GM23338 (cell line): ENCODE data around the gene NRXN2. TPM values are rescaled to one million over a fixed set of nuclear protein-coding genes. Genes with fewer than 3 reads are reported as not detected.

Experiments
- ATAC-seq: fragments of 200-7000 bp; cut with Tn5 transposase; 3 replicates; pipeline ENCODE4 v1.9.1; 2020
- DNase-seq: peaks from one replicate; pipeline ENCODE4 v3.0.0-alpha.2; 2015; ENCODE audit warnings: low spot score
- H2AFZ ChIP-seq: fragments of 200-600 bp; sonication (generic); 2 replicates; pipeline ENCODE4 v1.8.0; 2016; ENCODE audit warnings: antibody characterized with exemption, mild to moderate bottlenecking, moderate library complexity
- H3F3A ChIP-seq: fragments of 200-600 bp; sonication (generic); replicated peaks from 2 replicates; pipeline ENCODE4 v1.8.0; 2017; ENCODE audit warnings: antibody characterized with exemption, mixed run types, low read depth
- H3K27ac ChIP-seq: fragments of 200-600 bp; sonication (generic); 2 replicates; pipeline ENCODE4 v1.6.1; 2016; ENCODE audit warnings: low read depth
- H3K27me3 ChIP-seq: fragments of 200-600 bp; sonication (generic); 2 replicates; pipeline ENCODE4 v1.8.0; 2016; ENCODE audit warnings: mild to moderate bottlenecking, mixed run types, moderate library complexity; ENCODE audit not compliant: insufficient read depth
- H3K36me3 ChIP-seq: fragments of 200-600 bp; sonication (generic); 2 replicates; pipeline ENCODE4 v1.8.0; 2016; ENCODE audit warnings: mild to moderate bottlenecking; ENCODE audit not compliant: insufficient read depth
- H3K4me1 ChIP-seq: fragments of 200-600 bp; sonication (generic); 2 replicates; pipeline ENCODE4 v1.8.0; 2016; ENCODE audit warnings: mild to moderate bottlenecking, moderate library complexity; ENCODE audit not compliant: insufficient read depth
- H3K4me2 ChIP-seq: fragments of 200-600 bp; sonication (generic); 2 replicates; pipeline ENCODE4 v1.7.1; 2017; ENCODE audit warnings: mixed run types
- H3K4me3 ChIP-seq: fragments of 200-600 bp; sonication (generic); 2 replicates; pipeline ENCODE4 v1.6.1; 2016; ENCODE audit warnings: mixed run types
- H3K79me2 ChIP-seq: fragments of 200-600 bp; sonication (generic); replicated peaks from 2 replicates; pipeline ENCODE4 v1.8.0; 2017; ENCODE audit warnings: mild to moderate bottlenecking; ENCODE audit not compliant: insufficient read depth
- H3K9me2 ChIP-seq: fragments of 200-600 bp; sonication (generic); 2 replicates; pipeline ENCODE4 v1.8.0; 2017; ENCODE audit not compliant: insufficient read depth
- H4K20me1 ChIP-seq: fragments of 200-600 bp; sonication (generic); replicated peaks from 2 replicates; pipeline ENCODE4 v1.8.0; 2017; ENCODE audit warnings: mild to moderate bottlenecking; ENCODE audit not compliant: insufficient read depth
- H3K27ac Mint-ChIP-seq: 2 replicates; pipeline ENCODE4 v1.8.0; 2020; ENCODE audit warnings: inconsistent platforms, mild to moderate bottlenecking, moderate library complexity, mixed read lengths
- H3K27me3 Mint-ChIP-seq: 3 replicates; pipeline ENCODE4 v1.8.0; 2022; ENCODE audit warnings: low read depth, mild to moderate bottlenecking, moderate library complexity, mixed read lengths, inconsistent platforms; ENCODE audit not compliant: insufficient read depth, poor library complexity
- H3K36me3 Mint-ChIP-seq: 3 replicates; pipeline ENCODE4 v1.8.0; 2021; ENCODE audit warnings: low read depth, mild to moderate bottlenecking, inconsistent platforms, moderate library complexity, mixed read lengths
- H3K4me1 Mint-ChIP-seq: 3 replicates; pipeline ENCODE4 v1.8.0; 2020; ENCODE audit warnings: mild to moderate bottlenecking, inconsistent platforms, mixed read lengths
- H3K4me3 Mint-ChIP-seq: 3 replicates; pipeline ENCODE4 v1.8.0; 2021; ENCODE audit warnings: moderate library complexity, mild to moderate bottlenecking, inconsistent platforms, mixed read lengths
- H3K9me3 Mint-ChIP-seq: 3 replicates; pipeline ENCODE4 v1.8.0; 2020; ENCODE audit warnings: moderate library complexity, mild to moderate bottlenecking, inconsistent platforms, mixed read lengths
- CREB1 ChIP-seq: fragments of 250-450 bp; sonication (Bioruptor Pico); IDR thresholded peaks from 2 replicates; pipeline ENCODE4 v1.5.0; 2020; ENCODE audit warnings: low read depth, mild to moderate bottlenecking, moderate library complexity
- EZH2 ChIP-seq: fragments of 200-600 bp; sonication (generic); IDR thresholded peaks from one replicate; pipeline ENCODE4 v1.8.0; 2017; ENCODE audit warnings: antibody characterized with exemption, mild to moderate bottlenecking, low read depth; ENCODE audit not compliant: unreplicated experiment
- EZH2phosphoT487 ChIP-seq: fragments of 200-600 bp; sonication (generic); IDR thresholded peaks from one replicate; pipeline ENCODE4 v1.8.1; 2018; ENCODE audit warnings: antibody characterized with exemption; ENCODE audit not compliant: unreplicated experiment
- POLR2AphosphoS5 ChIP-seq: IDR thresholded peaks from 2 replicates; pipeline ENCODE4 v1.6.1; 2016; ENCODE audit warnings: antibody characterized with exemption, low read depth
- STAT1 ChIP-seq: IDR thresholded peaks from one replicate; pipeline ENCODE4 v1.6.1; 2016; ENCODE audit warnings: antibody characterized with exemption; ENCODE audit not compliant: unreplicated experiment
- ZNF114 ChIP-seq: fragments of 250-450 bp; sonication (Bioruptor Pico); IDR thresholded peaks from 2 replicates; pipeline ENCODE4 v1.5.0; 2020; ENCODE audit warnings: mild to moderate bottlenecking, moderate library complexity
- ZNF331 ChIP-seq: fragments of 250-450 bp; sonication (Bioruptor Pico); IDR thresholded peaks from 2 replicates; pipeline ENCODE4 v1.5.0; 2020; ENCODE audit warnings: low read depth, mild to moderate bottlenecking, moderate library complexity
- polyA plus RNA-seq: library from polyadenylated mRNA; unstranded; fragments of >200 nt; fragmentation: Nextera tagmentation; extraction: Ambion mirVana; gene quantifications from 2 replicates; pipeline ENCODE4 v1.2.1, GENCODE V29; 2016
- total RNA-seq: library from RNA; depleted of rRNA; stranded (reverse); fragments of >200 nt; shearing (Covaris generic); gene quantifications from 2 replicates; pipeline ENCODE4 v1.2.3, GENCODE V29; 2014
- TF ChIP-seq, protein P1 (sequence below), 2 experiments: fragments of 200-600 bp in 1 of 2; sonication (generic) in 1 of 2; conservative IDR thresholded peaks; 2 replicates each; pipeline versions ENCODE4 v1.5.1 to v1.6.1; 2016 to 2017; ENCODE audit warnings: antibody characterized with exemption in 2 of 2, low read depth in 2 of 2, mild to moderate bottlenecking in 2 of 2, moderate library complexity in 1 of 2
- TF ChIP-seq, protein P2 (sequence below): IDR thresholded peaks from 2 replicates; pipeline ENCODE4 v1.6.1; 2016; ENCODE audit warnings: antibody characterized with exemption

NRXN2 gene
- total and polyA plus RNA-seq, 2 experiments from 2014 or later, result 3.4 to 17.0 TPM

DNA sequence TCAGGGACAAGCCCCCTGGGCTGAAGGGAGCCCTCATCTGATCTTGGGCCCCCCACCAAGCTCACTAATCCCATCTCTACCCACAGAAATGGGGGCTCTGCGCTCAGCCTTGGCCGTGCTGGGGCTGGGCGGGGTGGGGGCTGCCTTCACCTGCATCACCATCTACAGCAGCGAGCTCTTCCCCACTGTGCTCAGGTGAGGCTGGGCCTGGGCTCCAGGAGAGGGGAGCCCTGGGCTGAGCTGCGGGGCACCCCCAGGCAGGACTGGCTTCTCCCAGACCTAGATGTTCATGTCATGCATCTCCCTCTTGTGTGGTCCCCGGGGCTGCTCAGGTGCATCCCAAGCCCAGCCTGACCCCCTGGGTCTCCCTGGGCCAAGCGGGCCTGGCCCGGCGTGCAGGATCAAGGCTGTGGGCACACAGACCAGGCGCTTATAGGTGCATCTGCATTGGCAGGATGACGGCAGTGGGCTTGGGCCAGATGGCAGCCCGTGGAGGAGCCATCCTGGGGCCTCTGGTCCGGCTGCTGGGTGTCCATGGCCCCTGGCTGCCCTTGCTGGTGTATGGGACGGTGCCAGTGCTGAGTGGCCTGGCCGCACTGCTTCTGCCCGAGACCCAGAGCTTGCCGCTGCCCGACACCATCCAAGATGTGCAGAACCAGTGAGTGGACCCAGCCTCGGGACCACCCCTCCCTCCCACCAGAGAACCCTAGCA lies 122.6 kb downstream of the NRXN2 start (continued):
- TF ChIP-seq EZH2phosphoT487 (no peak), STAT1 (no peak), EZH2 (no peak), CREB1 (CRISPR knock-in tag) (no peak), POLR2AphosphoS5 (no peak), ZNF114 (CRISPR knock-in tag) (no peak)
- TF ChIP-seq, protein P1, sequence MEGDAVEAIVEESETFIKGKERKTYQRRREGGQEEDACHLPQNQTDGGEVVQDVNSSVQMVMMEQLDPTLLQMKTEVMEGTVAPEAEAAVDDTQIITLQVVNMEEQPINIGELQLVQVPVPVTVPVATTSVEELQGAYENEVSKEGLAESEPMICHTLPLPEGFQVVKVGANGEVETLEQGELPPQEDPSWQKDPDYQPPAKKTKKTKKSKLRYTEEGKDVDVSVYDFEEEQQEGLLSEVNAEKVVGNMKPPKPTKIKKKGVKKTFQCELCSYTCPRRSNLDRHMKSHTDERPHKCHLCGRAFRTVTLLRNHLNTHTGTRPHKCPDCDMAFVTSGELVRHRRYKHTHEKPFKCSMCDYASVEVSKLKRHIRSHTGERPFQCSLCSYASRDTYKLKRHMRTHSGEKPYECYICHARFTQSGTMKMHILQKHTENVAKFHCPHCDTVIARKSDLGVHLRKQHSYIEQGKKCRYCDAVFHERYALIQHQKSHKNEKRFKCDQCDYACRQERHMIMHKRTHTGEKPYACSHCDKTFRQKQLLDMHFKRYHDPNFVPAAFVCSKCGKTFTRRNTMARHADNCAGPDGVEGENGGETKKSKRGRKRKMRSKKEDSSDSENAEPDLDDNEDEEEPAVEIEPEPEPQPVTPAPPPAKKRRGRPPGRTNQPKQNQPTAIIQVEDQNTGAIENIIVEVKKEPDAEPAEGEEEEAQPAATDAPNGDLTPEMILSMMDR (conservative IDR thresholded peaks at IDR 0.05; ENCODE audit: low read depth in 2 of 2), result no peak

DNA sequence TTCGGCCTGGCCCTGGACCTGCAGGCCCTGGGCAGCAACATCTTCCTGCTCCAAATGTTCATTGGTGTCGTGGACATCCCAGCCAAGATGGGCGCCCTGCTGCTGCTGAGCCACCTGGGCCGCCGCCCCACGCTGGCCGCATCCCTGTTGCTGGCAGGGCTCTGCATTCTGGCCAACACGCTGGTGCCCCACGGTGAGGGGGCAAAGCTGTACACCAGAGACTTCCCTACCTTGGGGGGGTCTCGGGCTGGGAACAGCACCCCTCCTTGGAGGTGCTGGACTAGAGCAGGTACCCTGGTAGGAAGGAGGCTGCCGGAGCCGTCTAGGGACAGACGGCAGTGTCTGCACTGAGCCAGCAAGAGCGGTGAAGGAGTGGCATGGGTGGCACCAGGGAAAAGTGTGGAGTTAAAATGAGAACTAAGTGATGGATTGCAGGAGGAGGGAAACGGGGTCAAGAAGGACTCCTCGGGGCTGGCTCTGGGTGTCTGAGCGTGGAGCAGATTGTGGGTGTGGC lies 123.2 kb downstream of the NRXN2 start:
- H3K4me3 Mint-ChIP-seq, result no peak overlapping the region
- TF ChIP-seq EZH2phosphoT487 (no peak), ZNF331 (no peak)
- TF ChIP-seq, protein P2, sequence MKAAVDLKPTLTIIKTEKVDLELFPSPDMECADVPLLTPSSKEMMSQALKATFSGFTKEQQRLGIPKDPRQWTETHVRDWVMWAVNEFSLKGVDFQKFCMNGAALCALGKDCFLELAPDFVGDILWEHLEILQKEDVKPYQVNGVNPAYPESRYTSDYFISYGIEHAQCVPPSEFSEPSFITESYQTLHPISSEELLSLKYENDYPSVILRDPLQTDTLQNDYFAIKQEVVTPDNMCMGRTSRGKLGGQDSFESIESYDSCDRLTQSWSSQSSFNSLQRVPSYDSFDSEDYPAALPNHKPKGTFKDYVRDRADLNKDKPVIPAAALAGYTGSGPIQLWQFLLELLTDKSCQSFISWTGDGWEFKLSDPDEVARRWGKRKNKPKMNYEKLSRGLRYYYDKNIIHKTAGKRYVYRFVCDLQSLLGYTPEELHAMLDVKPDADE, result no peak
- TF ChIP-seq, protein P1 (conservative IDR thresholded peaks at IDR 0.05; ENCODE audit: low read depth in 2 of 2), result no peak
- H3F3A ChIP-seq, result no peaks in the 10 kb centered on the region
- no peaks in the 10 kb centered on the region for H3K27me3 ChIP-seq
- no peak overlapping the region for H3K4me2 ChIP-seq
- H3K79me2 ChIP-seq, result no peaks in the 10 kb centered on the region
- ATAC-seq (no peak), DNase-seq (no peak)
- no peaks in the 10 kb centered on the region for H3K9me2 ChIP-seq
- H3K4me1 Mint-ChIP-seq, result peaks cover 3% of the 10 kb centered on the region; the same call in 1 of the 3 replicates
- H3K27ac Mint-ChIP-seq, result no peak overlapping the region
- H3K36me3 ChIP-seq, result no peaks in the 10 kb centered on the region
- no peaks in the 10 kb centered on the region for H3K4me1 ChIP-seq
- no peaks in the 10 kb centered on the region for H3K36me3 Mint-ChIP-seq
- peaks cover 5% of the 10 kb centered on the region for H3K9me3 Mint-ChIP-seq
- H3K27me3 Mint-ChIP-seq, result peaks cover 8% of the 10 kb centered on the region
- H3K4me3 ChIP-seq, result no peak overlapping the region
- H4K20me1 ChIP-seq, result no peaks in the 10 kb centered on the region
- no peak overlapping the region for H2AFZ ChIP-seq
- H3K27ac ChIP-seq, result no peak overlapping the region
